OCI-LY7 (cell line): ENCODE data around the gene USP22.

Experiments used
- CTCF ChIP-seq: fragments of 200-600 bp; sonication (generic); conservative IDR thresholded peaks from 2 replicates; pipeline ENCODE4 v1.5.1; 2014; ENCODE audit warnings: mild to moderate bottlenecking, antibody characterized with exemption, low read length, moderate library complexity, mixed read lengths
- EZH2phosphoT487 ChIP-seq: fragments of 200-600 bp; sonication (generic); IDR thresholded peaks from 2 replicates; pipeline ENCODE4 v1.6.1; 2018; ENCODE audit warnings: low read depth, borderline replicate concordance, mild to moderate bottlenecking, mixed run types, antibody characterized with exemption, low read length, moderate library complexity, mixed read lengths

DNA sequence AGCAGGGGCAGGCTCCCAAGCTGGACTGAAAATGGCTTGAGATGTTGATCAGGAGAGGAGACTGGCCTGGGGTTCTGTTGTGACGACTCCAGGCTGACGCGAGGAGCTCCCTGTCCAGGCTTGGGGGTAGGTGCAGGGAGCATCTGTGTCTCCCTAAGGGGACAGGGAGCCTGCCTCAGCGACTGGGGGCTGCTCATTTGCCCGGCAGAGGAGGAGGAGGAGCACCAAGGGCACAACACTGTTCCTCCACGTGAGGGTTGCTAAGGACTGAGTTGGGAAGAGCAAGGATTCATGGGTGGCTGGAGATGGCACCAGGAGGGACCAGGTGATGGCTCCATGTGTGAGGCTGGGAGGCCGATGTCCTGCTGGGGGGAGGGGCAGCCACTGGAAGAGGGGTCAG, 53.3 kb downstream of the USP22 start:
- TF ChIP-seq CTCF (no peak), EZH2phosphoT487 (no peak)
